Mesendoderm (in vitro differentiated cells): Measurements from ENCODE around the gene ADGRV1.

Source experiments
- DNase-seq: peaks from one replicate; pipeline ENCODE4 v3.0.0; 2013
- H2AK5ac ChIP-seq: 2 replicates; pipeline ENCODE4 v1.6.1; 2013; ENCODE audit warnings: low read length, inconsistent platforms
- H2BK120ac ChIP-seq: 2 replicates; pipeline ENCODE4 v1.6.1; 2013; ENCODE audit warnings: low read depth, mild to moderate bottlenecking, low read length, moderate library complexity, mixed read lengths
- H2BK15ac ChIP-seq: replicated peaks from 2 replicates; pipeline ENCODE4 v1.6.1; 2013; ENCODE audit warnings: low read depth, mild to moderate bottlenecking, moderate library complexity
- H2BK5ac ChIP-seq: 2 replicates; pipeline ENCODE4 v1.6.1; 2013; ENCODE audit warnings: low read length, inconsistent platforms
- H3K18ac ChIP-seq: 2 replicates; pipeline ENCODE4 v1.6.1; 2013; ENCODE audit warnings: mild to moderate bottlenecking, low read length, mixed read lengths
- H3K23ac ChIP-seq: one replicate; pipeline ENCODE4 v1.6.1; 2013; ENCODE audit warnings: low read length
- H3K27ac ChIP-seq: 2 replicates; pipeline ENCODE4 v1.5.1; 2013; ENCODE audit warnings: low read depth, mild to moderate bottlenecking, inconsistent platforms, low read length, moderate library complexity
- H3K27me3 ChIP-seq: 2 replicates; pipeline ENCODE4 v1.6.1; 2013; ENCODE audit warnings: low read length, control low read depth, mild to moderate bottlenecking, inconsistent platforms; ENCODE audit not compliant: insufficient read depth, poor library complexity
- H3K36me3 ChIP-seq: 2 replicates; pipeline ENCODE4 v1.6.1; 2013; ENCODE audit warnings: low read length, inconsistent platforms; ENCODE audit not compliant: control insufficient read depth, insufficient read depth
- H3K4ac ChIP-seq: one replicate; pipeline ENCODE4 v1.6.1; 2013; ENCODE audit warnings: low read depth, mild to moderate bottlenecking, low read length, moderate library complexity
- H3K4me1 ChIP-seq: 2 replicates; pipeline ENCODE4 v1.6.1; 2013; ENCODE audit warnings: low read depth, low read length, inconsistent platforms; ENCODE audit not compliant: control insufficient read depth
- H3K4me2 ChIP-seq: 2 replicates; pipeline ENCODE4 v1.6.1; 2013; ENCODE audit warnings: low read length
- H3K4me3 ChIP-seq: 2 replicates; pipeline ENCODE4 v1.5.1; 2013; ENCODE audit warnings: mild to moderate bottlenecking, low read length
- H3K56ac ChIP-seq: one replicate; pipeline ENCODE4 v1.6.1; 2013; ENCODE audit warnings: low read length
- H3K79me1 ChIP-seq: 2 replicates; pipeline ENCODE4 v1.6.1; 2013; ENCODE audit warnings: low read length, inconsistent platforms
- H3K79me2 ChIP-seq: 2 replicates; pipeline ENCODE4 v1.6.1; 2013; ENCODE audit warnings: mild to moderate bottlenecking, low read length; ENCODE audit not compliant: control insufficient read depth, insufficient read depth
- H3K9ac ChIP-seq: 2 replicates; pipeline ENCODE4 v1.6.1; 2013; ENCODE audit warnings: low read length, inconsistent platforms
- H4K5ac ChIP-seq: one replicate; pipeline ENCODE4 v1.6.1; 2013; ENCODE audit warnings: low read length
- H4K8ac ChIP-seq: one replicate; pipeline ENCODE4 v1.6.1; 2013; ENCODE audit warnings: low read depth, mild to moderate bottlenecking, control low read depth, low read length, moderate library complexity
- WGBS: extraction: QIAGEN DNeasy Blood & Tissue Kit; methylation state at CpG from one replicate; pipeline ENCODE4 v1.1.7; 2013; ENCODE audit warnings: low lambda C conversion rate, missing lambda C conversion rate; ENCODE audit not compliant: insufficient coverage; ENCODE audit errors: extremely low coverage; 5-methylcytosine and 5-hydroxymethylcytosine counted together

Gene ADGRV1

GRCh38 chr5:91144491-91145332, 586.1 kb downstream of the ADGRV1 start:
- no peak overlapping the region for H4K5ac ChIP-seq

GRCh38 chr5:91145333-91145620, 586.7 kb downstream of the ADGRV1 start:
- no peak overlapping the region for H3K23ac ChIP-seq
- H3K27ac ChIP-seq, result no peak overlapping the region
- no peaks in the 10 kb centered on the region for H3K27me3 ChIP-seq
- H3K4me2 ChIP-seq, result no peak overlapping the region
- no CpG with 5 or more reads among the region's 2 CpGs for WGBS
- no peak overlapping the region for H4K5ac ChIP-seq
- no peak overlapping the region for H2BK5ac ChIP-seq
- no peak overlapping the region for H2AK5ac ChIP-seq
- DNase-seq, result no peak
- no peaks in the 10 kb centered on the region for H3K79me1 ChIP-seq
- no peaks in the 10 kb centered on the region for H3K36me3 ChIP-seq
- no peak overlapping the region for H4K8ac ChIP-seq
- H3K4me1 ChIP-seq, result no peaks in the 10 kb centered on the region
- no peak overlapping the region for H3K18ac ChIP-seq
- H2BK15ac ChIP-seq, result no peak overlapping the region
- no peaks in the 10 kb centered on the region for H3K79me2 ChIP-seq
- no peak overlapping the region for H3K4ac ChIP-seq
- H3K56ac ChIP-seq, result no peak overlapping the region
- H3K9ac ChIP-seq, result no peak overlapping the region
- no peak overlapping the region for H3K4me3 ChIP-seq
- H2BK120ac ChIP-seq, result no peak overlapping the region

More at GRCh38 chr5:91144491-91145332, 586.1 kb downstream of the ADGRV1 start:
- DNase-seq, result no peak
- H3K27me3 ChIP-seq, result no peaks in the 10 kb centered on the region
- no peak overlapping the region for H3K27ac ChIP-seq
- no peak overlapping the region for H2BK5ac ChIP-seq
- H3K9ac ChIP-seq, result no peak overlapping the region
- H2BK120ac ChIP-seq, result no peak overlapping the region
- H3K4me3 ChIP-seq, result no peak overlapping the region
- no peaks in the 10 kb centered on the region for H3K79me2 ChIP-seq
- no peaks in the 10 kb centered on the region for H3K36me3 ChIP-seq
- H3K4me1 ChIP-seq, result peaks cover 2% of the 10 kb centered on the region
- H2BK15ac ChIP-seq, result no peak overlapping the region
- no peak overlapping the region for H3K4ac ChIP-seq
- no peak overlapping the region for H4K8ac ChIP-seq
- no CpG with 5 or more reads among the region's 5 CpGs for WGBS
- no peak overlapping the region for H3K4me2 ChIP-seq
- no peak overlapping the region for H3K56ac ChIP-seq
- no peak overlapping the region for H3K18ac ChIP-seq
- H2AK5ac ChIP-seq, result no peak overlapping the region
- H3K23ac ChIP-seq, result no peak overlapping the region
- no peaks in the 10 kb centered on the region for H3K79me1 ChIP-seq

DNA sequence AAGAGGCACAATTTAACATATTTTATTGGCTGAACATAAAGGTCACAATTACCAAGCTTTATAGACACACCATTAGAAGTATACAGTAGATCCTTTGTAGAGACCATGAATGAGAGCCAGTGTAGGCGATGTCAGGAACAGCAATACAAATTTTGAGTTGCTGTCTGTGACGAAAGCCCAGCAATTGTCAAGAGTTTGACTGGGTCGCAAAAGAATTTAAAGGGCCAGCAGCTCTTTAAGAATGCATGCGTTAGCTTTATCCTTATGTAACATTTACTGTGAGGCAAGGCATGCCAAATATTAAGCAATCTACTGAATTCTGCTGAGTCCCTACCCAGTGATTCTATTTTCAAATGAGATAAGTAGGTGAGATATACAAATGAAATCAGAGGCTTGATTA, 587.6 kb downstream of the ADGRV1 start:
- Histone ChIP-seq H3K79me1 (no peaks in the 10 kb centered on the region), H3K4ac (no peak overlapping the region)
- WGBS, result no CpG with 5 or more reads among the region's 4 CpGs

GRCh38 chr5:91146905-91147600, 588.5 kb downstream of the ADGRV1 start:
- no peak overlapping the region for H3K56ac ChIP-seq
- DNase-seq, result no peak
- H2BK5ac ChIP-seq, result no peak overlapping the region
- H3K4ac ChIP-seq, result no peak overlapping the region
- WGBS, result no CpG with 5 or more reads among the region's 4 CpGs
- no peaks in the 10 kb centered on the region for H3K36me3 ChIP-seq
- no peak overlapping the region for H3K18ac ChIP-seq
- no peak overlapping the region for H3K27ac ChIP-seq
- H4K5ac ChIP-seq, result no peak overlapping the region
- no peak overlapping the region for H3K4me3 ChIP-seq
- H3K23ac ChIP-seq, result no peak overlapping the region
- no peak overlapping the region for H3K9ac ChIP-seq
- no peaks in the 10 kb centered on the region for H3K27me3 ChIP-seq
- no peak overlapping the region for H4K8ac ChIP-seq
- H3K79me2 ChIP-seq, result no peaks in the 10 kb centered on the region
- no peak overlapping the region for H2BK120ac ChIP-seq
- H3K79me1 ChIP-seq, result no peaks in the 10 kb centered on the region
- no peaks in the 10 kb centered on the region for H3K4me1 ChIP-seq
- no peak overlapping the region for H2AK5ac ChIP-seq
- H3K4me2 ChIP-seq, result no peak overlapping the region
- no peak overlapping the region for H2BK15ac ChIP-seq

More for the DNA sequence above, 587.6 kb downstream of the ADGRV1 start:
- Histone ChIP-seq H2AK5ac (no peak overlapping the region), H2BK15ac (no peak overlapping the region), H3K27ac (no peak overlapping the region), H3K4me3 (no peak overlapping the region), H4K8ac (no peak overlapping the region), H3K27me3 (no peaks in the 10 kb centered on the region), H3K9ac (no peak overlapping the region), H4K5ac (no peak overlapping the region), H3K23ac (no peak overlapping the region), H3K18ac (no peak overlapping the region), H2BK5ac (no peak overlapping the region), H3K56ac (no peak overlapping the region), H3K4me1 (no peaks in the 10 kb centered on the region), H2BK120ac (no peak overlapping the region), H3K4me2 (no peak overlapping the region), H3K36me3 (no peaks in the 10 kb centered on the region), H3K79me2 (no peaks in the 10 kb centered on the region)
- no peak for DNase-seq

DNA sequence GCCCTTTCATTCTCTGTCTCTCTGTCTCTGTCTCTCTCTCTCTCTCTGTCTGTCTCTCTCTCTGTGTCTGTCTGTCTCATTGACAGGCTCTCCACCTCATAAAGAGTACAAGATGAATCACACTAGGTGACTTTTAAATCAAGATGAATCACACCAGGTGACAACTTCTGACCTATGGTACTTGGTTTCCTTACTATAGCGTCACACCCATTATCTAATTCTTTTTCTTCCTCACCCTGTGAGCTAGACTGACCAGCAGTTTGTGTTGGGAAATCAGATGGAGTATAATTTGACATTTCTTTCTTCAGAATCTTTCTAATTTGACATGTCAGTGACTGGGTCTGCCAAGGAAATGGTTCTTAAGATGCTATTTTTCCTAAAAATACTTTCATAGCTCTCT, 591.6 kb downstream of the ADGRV1 start:
- Histone ChIP-seq H2BK5ac (no peak overlapping the region), H3K23ac (no peak overlapping the region), H3K36me3 (no peaks in the 10 kb centered on the region), H3K27me3 (no peaks in the 10 kb centered on the region), H2AK5ac (no peak overlapping the region), H3K4me1 (no peaks in the 10 kb centered on the region), H2BK15ac (no peak overlapping the region), H3K79me2 (no peaks in the 10 kb centered on the region), H3K4ac (no peak overlapping the region), H3K79me1 (no peaks in the 10 kb centered on the region), H2BK120ac (no peak overlapping the region), H3K56ac (no peak overlapping the region), H3K4me2 (no peak overlapping the region), H3K18ac (no peak overlapping the region), H4K5ac (no peak overlapping the region), H4K8ac (no peak overlapping the region), H3K4me3 (no peak overlapping the region), H3K9ac (no peak overlapping the region), H3K27ac (no peak overlapping the region)
- DNase-seq, result no peak
- WGBS, result no CpG with 5 or more reads among the region's 1 CpG
